Kidney (tissue), 14 donors: ENCODE results near the gene LHX1. TPM values are rescaled to one million over a fixed set of nuclear protein-coding genes. Genes with fewer than 3 reads are reported as not detected.

Source experiments
- DNase-seq, 5 donors: peaks; one replicate each; pipeline ENCODE4 v3.0.0-alpha.2; 2013 to 2020
- FAIRE-seq: peaks from 2 replicates; lab custom pipeline; 2012; peaks lifted over from hg19 to GRCh38; lab: Jason Lieb, UNC
- H3K27ac ChIP-seq, 2 donors: one replicate each; pipeline ENCODE4 v1.7.0; 2013; ENCODE audit warnings: low read depth in 2 of 2, low read length in 2 of 2, inconsistent platforms in 1 of 2
- H3K27me3 ChIP-seq: one replicate; pipeline ENCODE4 v1.7.1; 2013; ENCODE audit warnings: low read length, inconsistent platforms; ENCODE audit not compliant: control insufficient read depth, insufficient read depth
- H3K36me3 ChIP-seq, 3 donors: one replicate each; pipeline versions ENCODE4 v1.7.0 to v1.7.1; 2013; ENCODE audit warnings: low read length in 3 of 3, control low read depth in 1 of 3, inconsistent platforms in 1 of 3; ENCODE audit not compliant: insufficient read depth in 3 of 3, control insufficient read depth in 2 of 3
- H3K4me1 ChIP-seq, 3 donors: one replicate each; pipeline versions ENCODE4 v1.7.0 to v1.7.1; 2013; ENCODE audit warnings: low read length in 3 of 3, inconsistent platforms in 1 of 3, low read depth in 1 of 3; ENCODE audit not compliant: control insufficient read depth in 2 of 3, insufficient read depth in 2 of 3
- H3K4me3 ChIP-seq, 3 donors: one replicate each; pipeline versions ENCODE4 v1.7.0 to v1.8.1; 2013; ENCODE audit warnings: low read length in 3 of 3, control low read depth in 1 of 3, inconsistent platforms in 1 of 3
- H3K9ac ChIP-seq, 3 donors: one replicate each; pipeline versions ENCODE4 v1.7.0 to v1.7.1; 2013; ENCODE audit warnings: low read length in 3 of 3, control low read depth in 1 of 3, inconsistent platforms in 1 of 3
- H3K9me3 ChIP-seq, 3 donors: one replicate each; pipeline versions ENCODE4 v1.7.0 to v1.7.1; 2013; ENCODE audit warnings: low read length in 3 of 3, control low read depth in 1 of 3, inconsistent platforms in 1 of 3; ENCODE audit not compliant: control insufficient read depth in 2 of 3, insufficient read depth in 1 of 3
- CTCF ChIP-seq: IDR thresholded peaks from 3 replicates; pipeline ENCODE4 v1.5.1; 2012; ENCODE audit warnings: mild to moderate bottlenecking, moderate library complexity, borderline replicate concordance; ENCODE audit not compliant: insufficient read depth; ENCODE audit errors: extremely low read depth
- intact Hi-C: fragments of 100-400 bp; cut with DNase I; formaldehyde crosslinking; loops from one replicate; pipeline ENCODE4 v1.11.1; 2022
- polyA plus RNA-seq: library from polyadenylated mRNA; stranded (reverse); fragments of 350-450 nt; fragmentation: Illumina TruSeq; extraction: RNeasy Lipid Tissue Mini Kit (QIAGEN cat#74804); gene quantifications from one replicate; pipeline ENCODE4 v1.2.3, GENCODE V29; 2014; ENCODE audit warnings: low read depth, low replicate concordance; ENCODE audit not compliant: insufficient read depth
- total RNA-seq: library from RNA; stranded (reverse); fragmentation: NEBNext Ultra II Directional; extraction: Animal tissue kit (Norgen Biotek cat#: 25700); gene quantifications from one replicate; pipeline ENCODE4 v1.2.1, GENCODE V29; 2021
- donor health status: control.
- donor health status: control.
- donor health status: control.
- donor health status: control.
- donor health status: control.
- donor health status: DM: yes; HTN: yes; CAD: no.
- donor health status: Normal renal cell carcinoma (clear cell type).

Gene LHX1
- total and polyA plus RNA-seq, 2 donors from 2014 or later: 10.6 to 18.4 TPM

- H3K4me3 ChIP-seq: peak overlapping the region; percentile 45 to 79 (median 64)
- intact Hi-C loops: no loop called here
- H3K27me3 ChIP-seq: peaks cover 49% of the 10 kb centered on the region
- H3K9ac ChIP-seq: peak overlapping the region in 2 of 3 donors; percentile 35 to 77
- no peaks in the 10 kb centered on the region for H3K9me3 ChIP-seq
- DNase-seq (peak in 4 of 5 donors; percentile 25 to 69 (median 38)), FAIRE-seq (no peak)
- peak overlapping the region; percentile 2 to 54 for H3K27ac ChIP-seq
- no peak for TF ChIP-seq CTCF
- no peaks in the 10 kb centered on the region for H3K36me3 ChIP-seq
- H3K4me1 ChIP-seq: peaks cover 0 to 3% (median 0%) of the 10 kb centered on the region in 3 donors
Measured at GRCh38 chr17:36942019-36942599, 4.8 kb downstream of the LHX1 start.

- H3K9me3 ChIP-seq: no peaks in the 10 kb centered on the region
- H3K27ac ChIP-seq: peak overlapping the region in 1 of 2 donors; percentile 54
- H3K4me1 ChIP-seq: peaks cover 0 to 4% (median under 1%) of the 10 kb centered on the region in 3 donors
- no peak overlapping the region for H3K9ac ChIP-seq
- FAIRE-seq (no peak), DNase-seq (peak in 2 of 5 donors; percentile 48 to 73)
- H3K4me3 ChIP-seq: peak overlapping the region in 1 of 3 donors; percentile 45
- intact Hi-C loops: no loop called here
- peaks cover 49% of the 10 kb centered on the region for H3K27me3 ChIP-seq
- H3K36me3 ChIP-seq: no peaks in the 10 kb centered on the region
- no peak for TF ChIP-seq CTCF
Measured at GRCh38 chr17:36942631-36943125, 5.4 kb downstream of the LHX1 start.

GRCh38 chr17:36943250-36944191 lies 6.2 kb downstream of the LHX1 start:
- DNase-seq: peak in 3 of 5 donors; percentile 29 to 45 (median 42)
- intact Hi-C loops: no loop called here
- TF ChIP-seq CTCF: no peak
- Histone ChIP-seq H3K9me3 (no peaks in the 10 kb centered on the region), H3K27me3 (peaks cover 45% of the 10 kb centered on the region), H3K9ac (no peak overlapping the region), H3K4me1 (peaks cover 0 to 10% (median 8%) of the 10 kb centered on the region in 3 donors), H3K36me3 (no peaks in the 10 kb centered on the region), H3K4me3 (peak overlapping the region in 2 of 3 donors; percentile 34 to 45), H3K27ac (no peak overlapping the region)
- no peak for FAIRE-seq
